ENCODE data around the gene COL15A1. TPM values are rescaled to one million over a fixed set of nuclear protein-coding genes. Genes with fewer than 3 reads are reported as not detected.

Gene COL15A1
- total and polyA plus RNA-seq, 2 of the 13 experiments (the other 11 are each of a cell fraction or from before 2014, with no cell fraction given): not detected

DNA sequence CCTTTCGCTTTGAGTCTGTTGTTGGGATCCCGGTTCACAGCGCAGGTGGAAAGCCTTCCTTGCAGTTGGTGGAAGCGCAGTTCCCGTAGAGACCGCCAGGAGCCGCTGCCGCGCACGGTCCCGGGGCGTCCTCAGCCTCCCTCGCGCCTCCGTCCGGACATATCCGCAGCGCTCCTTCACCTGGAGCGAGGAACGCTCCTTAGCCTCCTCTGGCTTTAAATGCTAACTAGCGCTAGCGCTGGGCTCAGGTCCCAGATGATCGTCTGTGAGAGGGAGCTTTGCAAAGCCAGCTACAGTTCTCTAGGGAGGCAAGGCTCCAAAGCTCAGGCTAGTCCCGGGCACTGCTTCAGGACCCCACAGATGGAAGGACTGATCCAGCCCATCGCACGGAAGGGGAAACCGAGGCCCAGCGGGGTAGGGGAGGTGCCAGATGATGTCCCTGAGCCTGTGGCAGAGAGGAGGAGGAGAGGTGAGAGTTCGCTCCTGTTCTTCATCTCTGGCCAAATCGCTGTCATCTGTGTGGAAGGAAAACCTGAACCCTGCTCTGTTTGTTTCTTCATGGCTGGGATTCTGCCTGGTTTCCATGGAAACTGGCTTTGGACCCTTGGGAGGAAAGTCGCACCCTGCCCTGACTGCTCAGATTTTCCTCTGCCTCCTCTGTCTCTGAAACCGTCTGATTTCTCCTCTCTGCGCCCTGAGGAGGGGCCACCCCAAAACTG lies 31.4 kb downstream of the COL15A1 start:
- intact Hi-C loops (cut with micrococcal nuclease; ENCODE audit: unreplicated experiment): loop anchor here (2.0 kb wide), 1 partner anchor 126 kb away; no protein-coding TSS in a partner anchor
- Histone ChIP-seq H3K4me2 (ENCODE audit: low read depth, low read length) (peak overlapping the region; percentile 52), H3K9ac (ENCODE audit: insufficient read depth, low read depth, low read length) (no peak overlapping the region), H3K27ac (ENCODE audit: extremely low read length, insufficient read depth, low read length) (no peak overlapping the region), H3K4me3 (replicated peaks in 1 of 3; ENCODE audit: insufficient read depth in 1 of 3, low read depth in 2 of 3, low read length in 3 of 3) (peak overlapping the region in 1 of 3 experiments; percentile 15; a peak in 1 of 6 replicates), H2AFZ (ENCODE audit: low read length) (no peak overlapping the region), H3K79me2 (ENCODE audit: insufficient read depth, low read length) (no peaks in the 10 kb centered on the region), H3K27me3 (ENCODE audit: control insufficient read depth in 1 of 2, insufficient read depth in 2 of 2, low read length in 2 of 2) (peaks cover 4 to 43% of the 10 kb centered on the region in 2 experiments; a peak in 3 of 5 replicates), H3K9me3 (ENCODE audit: low read length) (no peaks in the 10 kb centered on the region), H4K20me1 (ENCODE audit: insufficient read depth, low read length) (no peaks in the 10 kb centered on the region), H3K4me1 (ENCODE audit: insufficient read depth, low read length) (peaks cover 6% of the 10 kb centered on the region), H3K36me3 (replicated peaks in 1 of 2; ENCODE audit: control insufficient read depth in 1 of 2, insufficient read depth in 2 of 2, low read length in 2 of 2) (no peaks in the 10 kb centered on the region)
- FAIRE-seq (peak; percentile 76), ATAC-seq (peak; percentile 94), DNase-seq (ENCODE audit: low spot score) (peak; percentile 34)
- ChIA-PET CTCF (ENCODE audit: low intra/inter-chr PET ratio, low total read pairs) (interaction anchor here (0.7 to 2.6 kb wide), 5 partner anchors 24 to 166 kb away, joined by 3 to 18 read pairs (median 5); no protein-coding TSS in a partner anchor), POLR2A (no interaction called here)
- in situ Hi-C loops (cut with HindIII; ENCODE audit: extremely low pct_ligation_motif_present, low pct_unique_long_range_greater_than_20kb): loop anchor here (10.0 kb wide), 1 partner anchor 170 kb away; no protein-coding TSS in a partner anchor
- BruUV-seq (replicated peaks): no TSS peak
- WGBS (ENCODE audit: low lambda C conversion rate): 10% methylated on average over 14 of the region's 33 CpGs
- no peak for TF ChIP-seq RXRB (CRISPR knock-in tag; IDR thresholded peaks at IDR 0.05; ENCODE audit: borderline replicate concordance)
- TF ChIP-seq MAF1 (CRISPR knock-in tag; IDR thresholded peaks at IDR 0.05; ENCODE audit: borderline replicate concordance): no peak
- no peak for TF ChIP-seq HNF4G (IDR thresholded peaks at IDR 0.05; ENCODE audit: borderline replicate concordance, low read depth, low read length)
- TF ChIP-seq HNF4G (CRISPR knock-in tag; IDR thresholded peaks at IDR 0.05; ENCODE audit: borderline replicate concordance, low read depth): no peak
- TF ChIP-seq HMG20A (CRISPR knock-in tag; IDR thresholded peaks at IDR 0.05; ENCODE audit: borderline replicate concordance): no peak
- no peak for TF ChIP-seq HNF4A (CRISPR knock-in tag; IDR thresholded peaks at IDR 0.05)
- TF ChIP-seq, protein P1, sequence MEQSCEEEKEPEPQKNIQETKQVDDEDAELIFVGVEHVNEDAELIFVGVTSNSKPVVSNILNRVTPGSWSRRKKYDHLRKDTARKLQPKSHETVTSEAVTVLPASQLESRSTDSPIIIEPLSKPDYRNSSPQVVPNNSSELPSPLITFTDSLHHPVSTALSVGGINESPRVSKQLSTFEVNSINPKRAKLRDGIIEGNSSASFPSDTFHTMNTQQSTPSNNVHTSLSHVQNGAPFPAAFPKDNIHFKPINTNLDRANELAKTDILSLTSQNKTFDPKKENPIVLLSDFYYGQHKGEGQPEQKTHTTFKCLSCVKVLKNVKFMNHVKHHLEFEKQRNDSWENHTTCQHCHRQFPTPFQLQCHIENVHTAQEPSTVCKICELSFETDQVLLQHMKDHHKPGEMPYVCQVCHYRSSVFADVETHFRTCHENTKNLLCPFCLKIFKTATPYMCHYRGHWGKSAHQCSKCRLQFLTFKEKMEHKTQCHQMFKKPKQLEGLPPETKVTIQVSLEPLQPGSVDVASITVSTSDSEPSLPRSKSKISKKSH (CRISPR knock-in tag; IDR thresholded peaks at IDR 0.05; ENCODE audit: borderline replicate concordance): no peak
- no peak for TF ChIP-seq ZNF264 (CRISPR knock-in tag; IDR thresholded peaks at IDR 0.05)
- no peak for TF ChIP-seq ATM (IDR thresholded peaks at IDR 0.05; ENCODE audit: borderline replicate concordance)
- TF ChIP-seq PHF21A (CRISPR knock-in tag; IDR thresholded peaks at IDR 0.05): no peak
- no peak for TF ChIP-seq SUZ12 (IDR thresholded peaks at IDR 0.05; ENCODE audit: low read depth, low read length)
- no peak for TF ChIP-seq SOX6 (IDR thresholded peaks at IDR 0.05)
- no peak for TF ChIP-seq SOX6 (CRISPR knock-in tag; IDR thresholded peaks at IDR 0.05)
- TF ChIP-seq ESRRA (CRISPR knock-in tag; IDR thresholded peaks at IDR 0.05; ENCODE audit: low read depth): no peak
- TF ChIP-seq, protein P2, sequence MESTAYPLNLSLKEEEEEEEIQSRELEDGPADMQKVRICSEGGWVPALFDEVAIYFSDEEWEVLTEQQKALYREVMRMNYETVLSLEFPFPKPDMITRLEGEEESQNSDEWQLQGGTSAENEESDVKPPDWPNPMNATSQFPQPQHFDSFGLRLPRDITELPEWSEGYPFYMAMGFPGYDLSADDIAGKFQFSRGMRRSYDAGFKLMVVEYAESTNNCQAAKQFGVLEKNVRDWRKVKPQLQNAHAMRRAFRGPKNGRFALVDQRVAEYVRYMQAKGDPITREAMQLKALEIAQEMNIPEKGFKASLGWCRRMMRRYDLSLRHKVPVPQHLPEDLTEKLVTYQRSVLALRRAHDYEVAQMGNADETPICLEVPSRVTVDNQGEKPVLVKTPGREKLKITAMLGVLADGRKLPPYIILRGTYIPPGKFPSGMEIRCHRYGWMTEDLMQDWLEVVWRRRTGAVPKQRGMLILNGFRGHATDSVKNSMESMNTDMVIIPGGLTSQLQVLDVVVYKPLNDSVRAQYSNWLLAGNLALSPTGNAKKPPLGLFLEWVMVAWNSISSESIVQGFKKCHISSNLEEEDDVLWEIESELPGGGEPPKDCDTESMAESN (CRISPR knock-in tag; conservative IDR thresholded peaks at IDR 0.05): no peak
- TF ChIP-seq ZNF292 (CRISPR knock-in tag; IDR thresholded peaks at IDR 0.05; ENCODE audit: borderline replicate concordance, low read depth): no peak
- TF ChIP-seq, protein P3, sequence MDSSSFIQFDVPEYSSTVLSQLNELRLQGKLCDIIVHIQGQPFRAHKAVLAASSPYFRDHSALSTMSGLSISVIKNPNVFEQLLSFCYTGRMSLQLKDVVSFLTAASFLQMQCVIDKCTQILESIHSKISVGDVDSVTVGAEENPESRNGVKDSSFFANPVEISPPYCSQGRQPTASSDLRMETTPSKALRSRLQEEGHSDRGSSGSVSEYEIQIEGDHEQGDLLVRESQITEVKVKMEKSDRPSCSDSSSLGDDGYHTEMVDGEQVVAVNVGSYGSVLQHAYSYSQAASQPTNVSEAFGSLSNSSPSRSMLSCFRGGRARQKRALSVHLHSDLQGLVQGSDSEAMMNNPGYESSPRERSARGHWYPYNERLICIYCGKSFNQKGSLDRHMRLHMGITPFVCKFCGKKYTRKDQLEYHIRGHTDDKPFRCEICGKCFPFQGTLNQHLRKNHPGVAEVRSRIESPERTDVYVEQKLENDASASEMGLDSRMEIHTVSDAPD (CRISPR knock-in tag; IDR thresholded peaks at IDR 0.05): no peak
- TF ChIP-seq, protein P4, sequence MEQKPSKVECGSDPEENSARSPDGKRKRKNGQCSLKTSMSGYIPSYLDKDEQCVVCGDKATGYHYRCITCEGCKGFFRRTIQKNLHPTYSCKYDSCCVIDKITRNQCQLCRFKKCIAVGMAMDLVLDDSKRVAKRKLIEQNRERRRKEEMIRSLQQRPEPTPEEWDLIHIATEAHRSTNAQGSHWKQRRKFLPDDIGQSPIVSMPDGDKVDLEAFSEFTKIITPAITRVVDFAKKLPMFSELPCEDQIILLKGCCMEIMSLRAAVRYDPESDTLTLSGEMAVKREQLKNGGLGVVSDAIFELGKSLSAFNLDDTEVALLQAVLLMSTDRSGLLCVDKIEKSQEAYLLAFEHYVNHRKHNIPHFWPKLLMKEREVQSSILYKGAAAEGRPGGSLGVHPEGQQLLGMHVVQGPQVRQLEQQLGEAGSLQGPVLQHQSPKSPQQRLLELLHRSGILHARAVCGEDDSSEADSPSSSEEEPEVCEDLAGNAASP (CRISPR knock-in tag; IDR thresholded peaks at IDR 0.05; ENCODE audit: borderline replicate concordance): 0 out of 2 replicates have a peak, but pooled peaks have one; percentile 27
